K562 (cell line): ENCODE results near the gene ANKRD12. TPM values are rescaled to one million over a fixed set of nuclear protein-coding genes. Genes with fewer than 3 reads are reported as not detected.

ENCODE experiments used
- BRD4 ChIP-seq: fragments of 200-600 bp; sonication (generic); IDR thresholded peaks from 2 replicates; pipeline ENCODE4 v1.6.1; 2017; ENCODE audit warnings: inconsistent platforms
- DNMT1 ChIP-seq: fragments of 450-650 bp; IDR thresholded peaks from 2 replicates; pipeline ENCODE4 v1.6.1; 2016; ENCODE audit warnings: antibody characterized with exemption, mild to moderate bottlenecking
- DPF2 ChIP-seq: fragments of 450-650 bp; IDR thresholded peaks from 2 replicates; pipeline ENCODE4 v1.6.1; 2016
- FIP1L1 ChIP-seq: fragments of 200-400 bp; formaldehyde crosslinking; IDR thresholded peaks from 2 replicates; pipeline ENCODE4 v1.6.1; 2018; ENCODE audit warnings: mild to moderate bottlenecking, low read depth, low read length; ENCODE audit not compliant: poor library complexity, severe bottlenecking
- GMEB1 ChIP-seq: fragments of 250-450 bp; sonication (Bioruptor Pico); IDR thresholded peaks from 2 replicates; pipeline ENCODE4 v1.4.0; 2020; ENCODE audit warnings: mild to moderate bottlenecking
- HINFP ChIP-seq: fragments of 450-650 bp; conservative IDR thresholded peaks from 2 replicates; pipeline ENCODE4 v1.6.1; 2016; ENCODE audit warnings: missing genetic modification characterization, low read depth, mild to moderate bottlenecking, control low read depth, missing compliant biosample characterization
- MAFF ChIP-seq: IDR thresholded peaks from 2 replicates; pipeline ENCODE4 v1.6.1; 2012; ENCODE audit warnings: low read length, improper control_type of control experiment
- MED1 ChIP-seq: sonication (generic); formaldehyde crosslinking; IDR thresholded peaks from 2 replicates; pipeline ENCODE4 v1.8.1; 2023; ENCODE audit warnings: missing genetic modification reagents, borderline replicate concordance
- NCOA1 ChIP-seq: fragments of 450-650 bp; IDR thresholded peaks from 2 replicates; pipeline ENCODE4 v1.6.1; 2016; ENCODE audit warnings: low read depth
- PTBP1 ChIP-seq: fragments of 200-400 bp; formaldehyde crosslinking; IDR thresholded peaks from 2 replicates; pipeline ENCODE4 v1.6.1; 2017; ENCODE audit warnings: low read depth, low read length
- RBM22 ChIP-seq: fragments of 200-400 bp; formaldehyde crosslinking; IDR thresholded peaks from 2 replicates; pipeline ENCODE4 v1.6.1; 2018; ENCODE audit warnings: low read length, low read depth; ENCODE audit not compliant: poor library complexity, severe bottlenecking
- SETDB1 ChIP-seq: IDR thresholded peaks from one replicate; pipeline ENCODE4 v1.6.1; 2012; ENCODE audit warnings: low read length, control low read depth, inconsistent platforms
- SRF ChIP-seq, 2 experiments: fragments of 250-450, 450-650 bp in 1 of 2; sonication (Bioruptor Pico) in 1 of 2; sonication (generic) in 1 of 2; formaldehyde crosslinking; IDR thresholded peaks; 2 replicates each; pipeline versions ENCODE4 v1.5.0 to v1.5.1; 2020 to 2022; ENCODE audit warnings: mild to moderate bottlenecking in 1 of 2, missing genetic modification reagents in 1 of 2
- TAF7 ChIP-seq: fragments of 450-650 bp; IDR thresholded peaks from 2 replicates; pipeline ENCODE4 v1.6.1; 2016; ENCODE audit warnings: missing genetic modification characterization, missing compliant biosample characterization
- USF2 ChIP-seq: sonication (generic); formaldehyde crosslinking; IDR thresholded peaks from 2 replicates; pipeline ENCODE4 v1.5.0; 2020; ENCODE audit warnings: missing genetic modification reagents
- ZBTB17 ChIP-seq: fragments of 450-650 bp; formaldehyde crosslinking; IDR thresholded peaks from 2 replicates; pipeline ENCODE4 v1.4.0; 2020; ENCODE audit warnings: mild to moderate bottlenecking
- ZNF212 ChIP-seq: fragments of 450-650 bp; formaldehyde crosslinking; IDR thresholded peaks from 2 replicates; pipeline ENCODE4 v1.4.0; 2020; ENCODE audit warnings: mild to moderate bottlenecking
- ZNF316 ChIP-seq: fragments of 450-650 bp; IDR thresholded peaks from 2 replicates; pipeline ENCODE4 v1.6.1; 2016
- ZNF384 ChIP-seq: IDR thresholded peaks from 2 replicates; pipeline ENCODE4 v1.6.1; 2012; ENCODE audit warnings: low read depth, low read length, improper control_type of control experiment
- polyA plus RNA-seq, 8 experiments: library from polyadenylated mRNA; depleted of rRNA in 4 of 8; stranded (reverse) in 5 of 8; unstranded in 3 of 8; fragments of >200 nt; fragmentation: Nextera tagmentation in 2 of 8; fragmentation: Illumina TruSeq in 1 of 8; extraction: Ambion mirVana in 2 of 8; extraction: Trizol in 1 of 8; gene quantifications; 2 replicates each; pipeline versions ENCODE4 v1.2.1 to v1.2.3, GENCODE V29; 2011 to 2014; ENCODE audit warnings: inconsistent platforms in 1 of 8, missing spikeins in 1 of 8
- total RNA-seq, 7 experiments: library from RNA; depleted of rRNA in 6 of 7; stranded (reverse); fragments of >200 nt in 6 of 7; fragmentation: Illumina TruSeq in 2 of 7; extraction: Trizol in 2 of 7; gene quantifications; 2 replicates each; pipeline versions ENCODE4 v1.2.1 to v1.2.3, GENCODE V29; 2011 to 2021; ENCODE audit warnings: low replicate concordance in 1 of 7
- TF ChIP-seq, protein P1 (sequence below): IDR thresholded peaks from 2 replicates; pipeline ENCODE4 v1.6.1; 2014; ENCODE audit warnings: antibody characterized with exemption
- TF ChIP-seq, protein P2 (sequence below): fragments of 450-650 bp; IDR thresholded peaks from 2 replicates; pipeline ENCODE4 v1.6.1; 2016; ENCODE audit warnings: mild to moderate bottlenecking

Gene ANKRD12
- total and polyA plus RNA-seq, 9 of the 15 experiments (the other 6 are each of a cell fraction or from before 2014, with no cell fraction given) = 6.6 to 28.2 (median 16.0) TPM

GRCh38 chr18:9136315-9137155, at the start of gene ANKRD12 (continued):
- TF ChIP-seq USF2 (CRISPR knock-in tag) = peak; percentile 98
- TF ChIP-seq BRD4 = 0 out of 2 replicates have a peak, but pooled peaks have one; percentile 64
- TF ChIP-seq ZNF384 = no peak
- TF ChIP-seq SRF (CRISPR knock-in tag; IDR thresholded peaks at IDR 0.05) = peak in 1 of 2 experiments; percentile 49; a peak in 1 of 4 replicates
- TF ChIP-seq, protein P1, sequence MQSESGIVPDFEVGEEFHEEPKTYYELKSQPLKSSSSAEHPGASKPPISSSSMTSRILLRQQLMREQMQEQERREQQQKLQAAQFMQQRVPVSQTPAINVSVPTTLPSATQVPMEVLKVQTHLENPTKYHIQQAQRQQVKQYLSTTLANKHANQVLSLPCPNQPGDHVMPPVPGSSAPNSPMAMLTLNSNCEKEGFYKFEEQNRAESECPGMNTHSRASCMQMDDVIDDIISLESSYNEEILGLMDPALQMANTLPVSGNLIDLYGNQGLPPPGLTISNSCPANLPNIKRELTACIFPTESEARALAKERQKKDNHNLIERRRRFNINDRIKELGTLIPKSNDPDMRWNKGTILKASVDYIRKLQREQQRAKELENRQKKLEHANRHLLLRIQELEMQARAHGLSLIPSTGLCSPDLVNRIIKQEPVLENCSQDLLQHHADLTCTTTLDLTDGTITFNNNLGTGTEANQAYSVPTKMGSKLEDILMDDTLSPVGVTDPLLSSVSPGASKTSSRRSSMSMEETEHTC = peak; percentile 87; the same call in 1 of the 2 replicates
- no peak for TF ChIP-seq SETDB1
- peak; percentile 52; the same call in 1 of the 2 replicates for TF ChIP-seq DPF2
- no peak for TF ChIP-seq MAFF
- TF ChIP-seq PTBP1 = 0 out of 2 replicates have a peak, but pooled peaks have one; percentile 18
- peak; percentile 64 for TF ChIP-seq FIP1L1
- peak; percentile 80 for TF ChIP-seq GMEB1 (CRISPR knock-in tag)
- TF ChIP-seq ZBTB17 (CRISPR knock-in tag) = 0 out of 2 replicates have a peak, but pooled peaks have one; percentile 16
- no peak; the same call in 1 of the 2 replicates for TF ChIP-seq DNMT1
- peak; percentile 75 for TF ChIP-seq TAF7 (tag)
- no peak for TF ChIP-seq RBM22
- 0 out of 2 replicates have a peak, but pooled peaks have one; percentile 24 for TF ChIP-seq HINFP (tag)
- TF ChIP-seq, protein P2, sequence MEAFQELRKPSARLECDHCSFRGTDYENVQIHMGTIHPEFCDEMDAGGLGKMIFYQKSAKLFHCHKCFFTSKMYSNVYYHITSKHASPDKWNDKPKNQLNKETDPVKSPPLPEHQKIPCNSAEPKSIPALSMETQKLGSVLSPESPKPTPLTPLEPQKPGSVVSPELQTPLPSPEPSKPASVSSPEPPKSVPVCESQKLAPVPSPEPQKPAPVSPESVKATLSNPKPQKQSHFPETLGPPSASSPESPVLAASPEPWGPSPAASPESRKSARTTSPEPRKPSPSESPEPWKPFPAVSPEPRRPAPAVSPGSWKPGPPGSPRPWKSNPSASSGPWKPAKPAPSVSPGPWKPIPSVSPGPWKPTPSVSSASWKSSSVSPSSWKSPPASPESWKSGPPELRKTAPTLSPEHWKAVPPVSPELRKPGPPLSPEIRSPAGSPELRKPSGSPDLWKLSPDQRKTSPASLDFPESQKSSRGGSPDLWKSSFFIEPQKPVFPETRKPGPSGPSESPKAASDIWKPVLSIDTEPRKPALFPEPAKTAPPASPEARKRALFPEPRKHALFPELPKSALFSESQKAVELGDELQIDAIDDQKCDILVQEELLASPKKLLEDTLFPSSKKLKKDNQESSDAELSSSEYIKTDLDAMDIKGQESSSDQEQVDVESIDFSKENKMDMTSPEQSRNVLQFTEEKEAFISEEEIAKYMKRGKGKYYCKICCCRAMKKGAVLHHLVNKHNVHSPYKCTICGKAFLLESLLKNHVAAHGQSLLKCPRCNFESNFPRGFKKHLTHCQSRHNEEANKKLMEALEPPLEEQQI = no peak
- TF ChIP-seq MED1 (CRISPR knock-in tag) = no peak
- peak; percentile 11; the same call in 1 of the 2 replicates for TF ChIP-seq ZNF316
- TF ChIP-seq ZNF212 = peak; percentile 60; the same call in 1 of the 2 replicates
- TF ChIP-seq NCOA1 = no peak
